ENCODE data around the gene TESK2. TPM values are rescaled to one million over a fixed set of nuclear protein-coding genes. Genes with fewer than 3 reads are reported as not detected.

Gene TESK2
- total RNA-seq, 2 experiments from 2014 or later, result 4.9 to 6.6 TPM

- no peak for DNase-seq (ENCODE audit: low spot score)
- H3K4me1 ChIP-seq (ENCODE audit: insufficient read depth, low read length, poor library complexity, severe bottlenecking), result peaks cover 7% of the 10 kb centered on the region
- intact Hi-C loops (cut with micrococcal nuclease; ENCODE audit: unreplicated experiment), result loop anchor here (5.0 kb wide), 1 partner anchor 33 kb away; no protein-coding TSS in a partner anchor
- no peaks in the 10 kb centered on the region for H3K79me2 ChIP-seq (ENCODE audit: insufficient read depth, low read depth, low read length)
- no TSS peak for BruUV-seq (replicated peaks)
- H3K9me3 ChIP-seq (ENCODE audit: low read length), result no peaks in the 10 kb centered on the region
- ChIA-PET POLR2A (interaction anchor here (0.7 to 1.6 kb wide), 2 partner anchors 36 to 62 kb away, joined by 3 read pairs; no protein-coding TSS in a partner anchor), CTCF (ENCODE audit: unreplicated experiment) (no interaction called here)
- H3K36me3 ChIP-seq (ENCODE audit: insufficient read depth, low read length), result no peaks in the 10 kb centered on the region
- H2AFZ ChIP-seq (ENCODE audit: low read length), result no peak overlapping the region
- TF ChIP-seq CTCF (conservative IDR thresholded peaks at IDR 0.05; ENCODE audit: low read length), result no peak
- no peak for TF ChIP-seq EZH2phosphoT487 (IDR thresholded peaks at IDR 0.05; ENCODE audit: borderline replicate concordance, low read depth, low read length)
- H3K27ac ChIP-seq (ENCODE audit: low read depth, low read length, poor library complexity, severe bottlenecking), result no peak overlapping the region
- H3K9me2 ChIP-seq (ENCODE audit: insufficient read depth, low read length), result no peaks in the 10 kb centered on the region
- no peak overlapping the region for H3K4me2 ChIP-seq (ENCODE audit: low read length)
- H3K4me3 ChIP-seq (ENCODE audit: low read depth, low read length, poor library complexity, severe bottlenecking), result no peak overlapping the region
- H4K20me1 ChIP-seq (ENCODE audit: insufficient read depth, low read length), result no peaks in the 10 kb centered on the region
These were observed 61.3 kb downstream of the TESK2 start for GRCh38 chr1:45429561-45430159.

DNA sequence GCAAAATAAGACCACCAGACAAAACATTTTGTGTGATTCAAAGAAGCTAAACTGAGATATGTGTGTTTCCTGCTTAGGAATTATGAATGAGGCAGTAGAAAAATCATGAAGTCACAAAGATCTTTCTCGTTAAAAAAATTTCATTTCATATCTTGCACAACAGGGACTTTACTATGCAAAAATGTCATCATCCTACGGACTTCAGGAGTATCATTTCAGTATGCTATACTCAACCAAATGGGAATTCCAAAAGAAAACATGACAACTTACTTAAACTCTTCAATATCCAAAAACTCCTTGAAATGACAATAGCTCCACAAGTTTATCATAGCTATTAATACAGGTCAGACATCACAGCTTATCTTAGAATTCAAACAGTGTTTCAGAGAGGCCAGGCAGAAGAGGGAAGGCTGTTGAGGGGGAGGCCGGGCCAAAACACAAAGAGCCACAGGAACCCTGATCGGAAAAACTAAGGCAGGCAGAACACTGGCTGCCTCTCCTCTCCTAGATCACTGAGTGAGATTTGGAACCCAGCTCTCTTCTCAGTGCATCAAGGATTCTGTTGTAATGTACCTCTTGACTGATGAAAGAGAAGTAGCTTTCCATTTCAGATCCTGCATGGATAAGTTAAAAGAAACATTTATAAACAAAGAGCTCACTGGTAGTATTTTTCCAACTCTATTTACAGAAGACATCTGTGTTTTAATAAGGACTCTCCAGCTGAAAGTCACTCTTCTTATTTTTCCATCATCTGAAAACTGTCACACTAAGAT, 66.9 kb downstream of the TESK2 start:
- Histone ChIP-seq H2AFZ (ENCODE audit: low read length) (no peak overlapping the region), H3K27ac (ENCODE audit: low read depth, low read length, poor library complexity, severe bottlenecking) (no peak overlapping the region), H3K4me1 (ENCODE audit: insufficient read depth, low read length, poor library complexity, severe bottlenecking) (no peaks in the 10 kb centered on the region), H3K79me2 (ENCODE audit: insufficient read depth, low read depth, low read length) (no peaks in the 10 kb centered on the region), H3K9me3 (ENCODE audit: low read length) (peaks cover 4% of the 10 kb centered on the region; the same call in 1 of the 2 replicates), H3K36me3 (ENCODE audit: insufficient read depth, low read length) (no peaks in the 10 kb centered on the region), H3K4me3 (ENCODE audit: low read depth, low read length, poor library complexity, severe bottlenecking) (no peak overlapping the region), H3K4me2 (ENCODE audit: low read length) (no peak overlapping the region), H3K9me2 (ENCODE audit: insufficient read depth, low read length) (no peaks in the 10 kb centered on the region), H4K20me1 (ENCODE audit: insufficient read depth, low read length) (no peaks in the 10 kb centered on the region)
- POLR2A ChIA-PET, result interaction anchor here (0.5 to 2.0 kb wide), 8 partner anchors 9 to 49 kb away, joined by 3 to 8 read pairs (median 3); no protein-coding TSS in a partner anchor
- CTCF ChIA-PET (ENCODE audit: unreplicated experiment), result interaction anchor here (0.5 kb wide), 1 partner anchor 84 kb away, joined by 6 read pairs; no protein-coding TSS in a partner anchor
- TF ChIP-seq EZH2phosphoT487 (IDR thresholded peaks at IDR 0.05; ENCODE audit: borderline replicate concordance, low read depth, low read length) (no peak), CTCF (conservative IDR thresholded peaks at IDR 0.05; ENCODE audit: low read length) (no peak)
- no TSS peak for BruUV-seq (replicated peaks)
- intact Hi-C loops (cut with micrococcal nuclease; ENCODE audit: unreplicated experiment), result no loop called here
- no peak for DNase-seq (ENCODE audit: low spot score)

DNA sequence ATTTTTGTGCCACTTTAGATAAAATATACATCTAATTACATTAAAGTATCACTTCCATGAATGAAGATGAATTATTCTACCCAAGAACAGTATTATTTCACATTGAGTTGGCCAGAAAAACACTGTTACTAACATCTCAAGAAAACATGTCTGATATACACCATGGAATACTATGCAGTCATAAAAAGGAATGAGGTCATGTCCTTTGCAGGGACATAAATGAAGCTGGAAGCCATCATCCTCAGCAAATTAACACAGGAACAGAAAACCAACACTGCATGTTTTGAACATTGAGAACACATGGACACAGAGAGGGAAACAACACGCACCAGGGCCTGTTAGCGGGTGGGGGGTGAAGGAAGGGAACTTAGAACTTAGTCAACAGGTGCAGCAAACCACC, 69.0 kb downstream of the TESK2 start:
- BruUV-seq (replicated peaks), result no TSS peak
- no peak overlapping the region for H2AFZ ChIP-seq (ENCODE audit: low read length)
- H3K9me2 ChIP-seq (ENCODE audit: insufficient read depth, low read length), result no peaks in the 10 kb centered on the region
- no peak for DNase-seq (ENCODE audit: low spot score)
- TF ChIP-seq CTCF (conservative IDR thresholded peaks at IDR 0.05; ENCODE audit: low read length), result no peak
- no peak for TF ChIP-seq EZH2phosphoT487 (IDR thresholded peaks at IDR 0.05; ENCODE audit: borderline replicate concordance, low read depth, low read length)
- H3K27ac ChIP-seq (ENCODE audit: low read depth, low read length, poor library complexity, severe bottlenecking), result no peak overlapping the region
- ChIA-PET POLR2A (no interaction called here), CTCF (ENCODE audit: unreplicated experiment) (no interaction called here)
- intact Hi-C loops (cut with micrococcal nuclease; ENCODE audit: unreplicated experiment), result no loop called here
- H3K4me3 ChIP-seq (ENCODE audit: low read depth, low read length, poor library complexity, severe bottlenecking), result no peak overlapping the region
- no peak overlapping the region for H3K4me2 ChIP-seq (ENCODE audit: low read length)
- no peaks in the 10 kb centered on the region for H4K20me1 ChIP-seq (ENCODE audit: insufficient read depth, low read length)
- no peaks in the 10 kb centered on the region for H3K36me3 ChIP-seq (ENCODE audit: insufficient read depth, low read length)
- no peaks in the 10 kb centered on the region for H3K4me1 ChIP-seq (ENCODE audit: insufficient read depth, low read length, poor library complexity, severe bottlenecking)
- H3K79me2 ChIP-seq (ENCODE audit: insufficient read depth, low read depth, low read length), result no peaks in the 10 kb centered on the region
- H3K9me3 ChIP-seq (ENCODE audit: low read length), result peaks cover 4% of the 10 kb centered on the region; the same call in 1 of the 2 replicates

All from OCI-LY7 (cell line).